ENCODE data around the gene IGSF23.
A peak's percentile ranks its signal among the peaks of the same experiment; 100 is the strongest.
"Not testable (repeated sequence)": the region's sequence is repeated elsewhere in the genome, so short reads cannot be mapped to it uniquely, and the experiment has no call there.

The IGSF23 gene

DNA sequence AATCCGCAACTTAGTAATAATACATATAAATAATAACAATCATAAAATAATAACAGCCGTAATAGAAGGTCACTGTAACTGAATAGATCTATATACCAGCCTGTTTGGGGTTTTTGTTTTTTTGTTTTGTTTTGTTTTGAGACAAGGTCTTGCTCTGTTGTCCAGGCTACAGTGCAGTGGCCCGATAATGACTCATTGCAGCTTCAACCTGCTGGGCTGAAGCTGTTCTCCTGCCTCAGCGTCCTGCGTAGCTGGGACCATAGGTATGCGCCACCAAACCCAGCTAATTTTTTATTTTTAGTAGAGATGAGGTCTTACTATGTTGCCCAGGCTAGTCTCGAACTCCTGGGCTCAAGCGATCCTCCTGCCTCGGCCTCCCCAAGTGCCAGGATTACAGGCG, 950 bp downstream of the IGSF23 start:
- FAIRE-seq (no peak), DNase-seq (ENCODE audit: insufficient read length, low spot score) (no peak)
- TF ChIP-seq POLR2A (IDR thresholded peaks at IDR 0.05; ENCODE audit: low read depth, low read length): no peak

DNA sequence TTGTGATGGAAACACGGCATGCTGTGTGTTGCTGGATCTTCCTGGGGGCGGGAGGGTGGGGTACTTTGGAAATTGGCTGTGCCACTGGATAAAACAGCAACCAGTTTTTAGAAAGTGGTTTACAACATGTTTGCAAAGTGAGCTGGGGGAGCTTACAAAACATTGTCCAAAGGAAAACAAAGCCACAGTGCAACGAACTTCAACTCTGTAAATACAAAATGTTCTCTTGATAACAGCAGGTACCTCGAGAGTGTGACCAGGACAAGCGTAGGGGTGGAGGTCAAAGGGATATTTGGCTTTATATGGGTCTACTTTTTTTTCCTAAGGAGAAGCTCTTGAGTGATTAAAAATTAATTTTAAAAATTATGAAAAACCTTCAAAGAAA, 2.5 kb downstream of the IGSF23 start:
- TF ChIP-seq POLR2A (IDR thresholded peaks at IDR 0.05; ENCODE audit: low read depth, low read length): no peak
- DNase-seq (ENCODE audit: insufficient read length, low spot score): no peak
- no peak for FAIRE-seq

DNA sequence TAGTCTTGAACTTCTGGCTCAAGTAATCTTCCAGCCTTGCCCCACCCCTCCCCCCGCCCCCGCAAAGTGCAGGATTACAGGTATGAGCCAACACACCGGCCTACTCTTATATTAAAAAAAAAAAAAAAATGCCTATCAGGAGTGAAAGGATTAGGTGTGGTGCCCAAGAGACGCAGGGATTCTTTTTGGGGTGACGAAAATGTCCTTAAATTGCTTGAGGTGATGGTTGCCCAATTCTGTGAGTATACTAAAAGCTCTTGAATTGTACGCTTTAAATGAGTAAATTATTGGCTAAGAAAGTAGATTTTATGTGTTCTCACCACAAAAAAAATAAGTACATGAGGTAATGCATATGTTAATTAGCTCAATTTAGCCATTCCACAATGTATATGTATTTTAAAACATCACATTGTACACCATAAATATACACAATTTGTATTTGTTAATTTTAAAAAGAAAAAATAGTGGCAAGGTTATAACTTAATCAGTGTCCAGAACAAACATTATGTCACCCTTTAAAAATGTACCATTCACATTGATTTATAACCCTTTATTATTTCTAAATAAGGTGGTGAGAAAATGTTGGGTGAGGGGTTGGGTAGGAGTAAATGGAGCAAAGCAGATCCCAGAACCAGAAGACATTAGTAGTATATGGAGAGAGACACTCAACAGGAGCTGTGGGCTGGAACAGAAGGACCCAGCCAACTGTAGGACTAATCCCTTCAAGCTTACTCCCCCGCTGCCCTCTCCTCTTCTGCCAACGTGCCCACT, 3.9 kb downstream of the IGSF23 start:
- FAIRE-seq: no peak
- TF ChIP-seq POLR2A (IDR thresholded peaks at IDR 0.05; ENCODE audit: low read depth, low read length): no peak
- no peak for DNase-seq (ENCODE audit: insufficient read length, low spot score)

DNA sequence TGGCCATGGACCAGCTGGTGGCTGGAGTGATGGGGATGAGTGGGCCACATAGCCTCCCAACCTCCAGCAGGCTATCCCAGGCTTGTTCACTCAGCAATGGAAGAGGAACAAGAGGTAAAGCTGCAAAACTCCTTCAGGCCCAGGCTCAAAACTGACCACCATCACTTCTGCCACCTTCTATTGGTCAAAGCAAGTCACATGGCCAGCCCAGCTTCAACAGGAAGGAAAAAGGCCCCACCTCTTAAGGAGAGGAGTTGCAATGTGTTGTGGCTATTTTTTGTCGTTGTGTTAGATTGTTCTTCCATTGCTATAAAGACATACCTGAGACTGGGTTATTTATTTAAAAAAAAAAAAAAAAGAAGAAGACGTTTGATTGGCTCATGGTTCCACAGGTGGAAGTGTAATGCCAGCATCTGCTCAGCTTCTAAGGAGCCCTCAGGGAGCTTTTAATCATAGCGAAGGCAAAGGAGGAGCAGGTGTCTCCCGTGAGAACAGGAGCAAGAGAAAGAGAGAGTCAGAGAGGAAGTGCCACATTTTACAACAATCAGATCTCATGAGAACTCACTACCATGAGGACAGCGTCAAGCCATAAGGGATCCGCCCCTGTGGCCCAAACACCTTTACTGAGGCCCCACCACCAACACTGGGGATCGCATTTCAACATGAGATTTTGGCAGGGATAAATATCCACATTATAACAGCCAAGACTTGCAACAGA, 5.4 kb downstream of the IGSF23 start:
- TF ChIP-seq POLR2A (IDR thresholded peaks at IDR 0.05; ENCODE audit: low read depth, low read length): no peak
- no peak for FAIRE-seq
- no peak for DNase-seq (ENCODE audit: insufficient read length, low spot score)

DNA sequence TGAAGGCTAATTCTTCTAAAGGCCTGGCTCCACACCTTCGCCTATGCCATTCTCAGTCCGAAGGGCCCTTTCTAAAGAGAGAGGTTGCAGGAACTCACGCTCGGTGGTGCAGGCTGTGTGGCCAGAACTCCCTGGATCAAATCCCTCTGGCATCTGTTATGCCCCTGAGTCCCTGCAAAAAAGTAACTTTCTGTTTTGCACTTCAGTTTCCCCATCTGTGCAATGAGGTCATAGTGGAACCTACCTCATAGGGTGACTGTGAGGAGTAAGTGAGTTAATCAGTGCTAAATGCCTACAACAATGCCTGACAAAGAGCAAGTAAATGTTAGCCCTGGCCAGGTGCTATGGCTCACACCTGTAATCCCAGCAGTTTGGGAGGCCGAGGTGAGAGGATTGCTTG, 7.3 kb downstream of the IGSF23 start:
- DNase-seq (ENCODE audit: insufficient read length, low spot score) (no peak), FAIRE-seq (no peak)
- no peak for TF ChIP-seq POLR2A (IDR thresholded peaks at IDR 0.05; ENCODE audit: low read depth, low read length)

DNA sequence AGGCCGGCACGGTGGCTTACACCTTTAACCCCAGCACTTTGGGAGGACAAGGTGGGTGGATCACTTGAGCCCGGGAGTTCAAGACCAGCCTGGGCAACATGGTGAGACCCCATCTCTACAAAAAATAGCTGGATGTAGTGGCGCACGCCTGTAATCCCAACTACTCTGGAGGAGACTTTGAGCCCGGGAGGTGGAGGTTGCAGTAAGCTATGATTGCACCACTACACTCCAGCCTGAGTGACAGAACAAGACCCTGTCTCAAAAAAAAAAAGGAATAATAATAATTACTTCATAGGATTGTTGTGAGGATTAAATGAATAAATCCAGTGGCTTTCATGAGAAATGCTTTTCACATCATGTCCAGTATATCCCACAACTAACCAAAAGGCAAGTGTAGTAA, 8.0 kb downstream of the IGSF23 start:
- FAIRE-seq: no peak
- TF ChIP-seq POLR2A (IDR thresholded peaks at IDR 0.05; ENCODE audit: low read depth, low read length): no peak
- no peak for DNase-seq (ENCODE audit: insufficient read length, low spot score)

DNA sequence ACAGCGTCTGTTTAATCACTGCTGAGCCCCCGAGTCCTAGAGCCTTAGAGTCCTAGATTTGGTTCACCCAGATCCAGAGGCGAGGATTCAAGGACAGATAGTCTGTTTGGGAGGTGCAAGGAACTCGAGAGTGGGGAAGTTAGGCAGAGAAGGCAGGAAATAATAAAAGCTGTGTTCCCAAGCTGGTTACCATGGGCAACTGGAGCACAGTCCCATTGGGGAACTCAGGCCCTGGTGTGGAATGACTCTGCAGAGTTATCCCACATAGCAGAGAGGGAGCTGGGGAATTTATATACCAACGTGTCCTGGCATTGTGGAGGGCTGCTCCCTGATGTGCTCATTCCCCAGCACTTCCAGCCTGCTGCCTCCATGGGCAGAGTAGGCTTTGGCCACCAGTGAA, 9.7 kb downstream of the IGSF23 start:
- TF ChIP-seq POLR2A (IDR thresholded peaks at IDR 0.05; ENCODE audit: low read depth, low read length): no peak
- DNase-seq (ENCODE audit: insufficient read length, low spot score) (no peak), FAIRE-seq (no peak)

DNA sequence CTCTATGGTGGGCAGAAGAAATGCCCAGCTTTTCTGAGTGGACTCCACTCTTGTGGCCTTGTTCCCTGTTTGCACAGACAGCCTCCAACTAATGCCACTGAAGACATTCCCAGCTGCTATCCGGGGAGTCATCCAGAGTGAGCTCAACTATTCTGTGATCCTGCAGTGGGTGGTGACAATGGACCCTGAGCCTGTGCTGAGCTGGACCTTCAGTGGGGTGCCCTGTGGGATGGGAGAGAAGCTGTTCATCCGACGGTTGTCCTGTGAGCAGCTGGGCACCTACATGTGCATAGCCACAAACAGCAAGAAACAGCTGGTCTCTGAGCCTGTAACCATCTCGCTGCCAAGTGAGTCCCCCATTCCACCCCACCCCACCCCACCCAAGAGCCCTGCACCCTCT, 10.3 kb downstream of the IGSF23 start:
- TF ChIP-seq POLR2A (IDR thresholded peaks at IDR 0.05; ENCODE audit: low read depth, low read length): no peak
- DNase-seq (ENCODE audit: insufficient read length, low spot score) (no peak), FAIRE-seq (no peak)

DNA sequence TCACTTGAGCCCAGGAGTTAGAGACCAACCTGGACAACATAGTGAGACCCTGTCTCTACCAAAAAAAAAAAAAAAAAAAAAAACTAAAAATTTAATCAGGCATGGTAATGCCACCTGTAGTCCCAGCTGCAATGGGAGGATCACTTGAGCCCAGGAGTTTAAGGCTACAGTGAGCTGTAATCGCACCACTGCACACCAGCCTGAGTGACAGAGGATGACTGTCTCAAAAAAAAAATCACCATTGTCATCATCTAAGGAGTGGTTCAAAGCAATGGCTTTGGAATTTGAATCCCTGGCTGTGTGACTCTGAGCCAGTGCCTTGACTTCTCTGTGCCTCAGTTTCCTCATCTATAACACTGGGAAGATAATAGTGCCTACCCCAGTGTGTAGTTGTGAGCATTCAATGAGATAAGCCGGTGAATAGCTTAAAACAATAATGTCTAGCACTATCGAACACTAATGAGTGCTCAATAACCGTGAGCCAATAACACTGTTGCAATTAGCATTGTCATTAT, 11.5 kb downstream of the IGSF23 start:
- FAIRE-seq (no peak), DNase-seq (ENCODE audit: insufficient read length, low spot score) (no peak)
- TF ChIP-seq POLR2A (IDR thresholded peaks at IDR 0.05; ENCODE audit: low read depth, low read length): no peak

DNA sequence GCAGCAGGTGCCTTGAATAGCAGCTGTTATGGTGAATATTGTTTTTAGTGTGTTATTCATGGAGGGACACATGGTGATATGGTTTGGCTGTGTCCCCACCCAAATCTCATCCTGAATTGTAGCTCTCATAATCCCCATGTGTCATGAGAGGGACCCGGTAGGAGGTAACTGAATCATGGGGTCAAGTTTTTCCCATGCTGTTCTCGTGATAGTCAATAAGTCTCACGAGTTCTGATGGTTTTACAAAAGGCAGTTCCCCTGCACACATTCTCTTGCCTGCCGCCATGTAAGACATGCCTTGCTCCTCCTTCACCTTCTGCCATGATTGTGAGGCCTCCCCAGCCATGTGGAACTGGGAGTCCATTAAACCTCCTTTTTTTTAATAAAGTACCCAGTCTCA, 12.3 kb downstream of the IGSF23 start:
- DNase-seq (ENCODE audit: insufficient read length, low spot score); FAIRE-seq: not testable (repeated sequence)

DNA sequence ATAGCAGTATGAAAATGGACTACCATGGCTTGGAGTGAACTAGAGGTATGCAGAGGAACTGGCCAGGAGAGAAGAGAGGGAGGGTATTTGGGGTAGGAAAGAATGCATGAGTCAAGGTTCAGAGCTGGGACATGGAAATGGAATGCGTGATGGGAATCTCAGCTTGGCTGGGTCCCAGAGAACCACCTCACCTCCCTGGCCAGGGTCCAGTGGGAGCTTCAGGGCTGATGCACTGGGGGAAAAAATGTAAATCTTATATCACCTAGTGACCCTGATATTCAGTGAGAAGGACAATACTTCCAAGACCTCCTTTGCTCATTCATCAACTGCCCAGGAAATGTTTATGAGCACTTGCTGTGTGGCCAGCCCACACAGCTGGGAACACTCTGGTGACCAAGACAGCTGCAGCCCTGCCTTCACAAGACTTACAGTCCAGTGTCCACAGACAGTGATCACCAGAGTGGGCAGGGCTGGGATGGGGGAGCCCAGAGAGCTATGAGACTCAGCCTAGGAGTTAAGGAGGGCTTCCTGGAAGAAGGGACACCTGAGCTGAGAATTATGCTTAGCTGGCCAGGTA, 12.8 kb downstream of the IGSF23 start:
- no peak for TF ChIP-seq POLR2A (IDR thresholded peaks at IDR 0.05; ENCODE audit: low read depth, low read length)
- FAIRE-seq: peak; percentile 82
- peak; percentile 73 for DNase-seq (ENCODE audit: insufficient read length, low spot score)

DNA sequence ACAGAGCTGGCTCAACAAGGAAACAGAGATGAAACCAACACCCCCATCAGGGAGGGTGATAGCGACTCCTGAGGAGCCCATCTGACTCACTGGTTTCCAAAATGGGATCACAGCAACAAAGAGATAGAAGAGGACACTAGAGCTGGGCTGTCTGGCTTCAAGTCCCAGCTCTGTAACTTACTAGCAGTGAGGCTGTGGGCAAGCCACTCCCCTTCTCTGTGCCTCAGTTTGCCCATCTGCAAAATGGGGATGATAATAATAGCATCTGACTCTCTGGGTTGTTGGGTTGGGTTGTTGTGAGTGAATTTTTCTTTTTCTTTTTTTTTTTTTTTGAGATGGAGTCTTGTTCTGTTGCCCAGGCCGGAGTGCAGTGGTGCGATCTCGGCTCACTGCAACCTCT, 14.3 kb downstream of the IGSF23 start:
- FAIRE-seq (no peak), DNase-seq (ENCODE audit: insufficient read length, low spot score) (no peak)
- TF ChIP-seq POLR2A (IDR thresholded peaks at IDR 0.05; ENCODE audit: low read depth, low read length): no peak

DNA sequence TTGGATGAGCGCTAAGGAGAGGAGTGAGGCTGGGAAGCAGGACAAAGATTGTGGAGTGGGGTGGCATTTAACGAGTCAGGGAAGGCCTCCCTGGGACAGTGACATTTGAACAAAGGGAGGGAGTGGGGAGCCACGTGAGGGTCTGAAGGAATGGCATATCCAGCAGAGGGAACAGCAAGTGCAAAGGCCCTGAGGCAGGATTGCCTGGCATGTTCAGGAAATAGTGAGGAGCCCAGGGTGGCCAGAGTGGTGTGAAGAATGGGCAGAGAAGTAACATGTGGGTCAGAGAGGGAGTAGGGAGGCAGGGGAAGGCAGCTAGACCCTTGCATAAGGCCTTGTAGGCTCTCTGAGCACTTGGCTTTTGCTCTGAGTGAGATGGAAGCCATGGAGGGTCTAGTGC, 15.4 kb downstream of the IGSF23 start:
- TF ChIP-seq POLR2A (IDR thresholded peaks at IDR 0.05; ENCODE audit: low read depth, low read length): no peak
- no peak for FAIRE-seq
- no peak for DNase-seq (ENCODE audit: insufficient read length, low spot score)

DNA sequence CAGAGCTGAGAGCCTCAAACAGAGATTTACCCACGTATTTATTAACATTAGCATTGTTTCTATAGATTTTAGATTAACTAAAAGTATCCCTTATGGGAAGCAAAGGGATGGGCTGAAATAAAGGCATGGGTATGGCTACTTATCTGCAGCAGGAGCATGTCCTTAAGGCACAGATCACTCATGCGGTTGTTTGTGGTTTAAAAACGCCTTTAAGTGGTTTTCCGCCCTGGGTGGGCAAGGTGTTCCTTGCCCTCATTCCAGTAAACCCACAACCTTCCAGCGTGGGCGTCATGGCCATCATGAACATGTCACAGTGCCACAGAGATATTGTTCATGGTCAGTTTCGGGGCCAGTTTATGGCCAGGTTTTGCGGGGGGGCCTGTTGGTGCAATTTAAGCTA, 18.2 kb downstream of the IGSF23 start:
- FAIRE-seq; DNase-seq (ENCODE audit: insufficient read length, low spot score): not testable (repeated sequence)

DNA sequence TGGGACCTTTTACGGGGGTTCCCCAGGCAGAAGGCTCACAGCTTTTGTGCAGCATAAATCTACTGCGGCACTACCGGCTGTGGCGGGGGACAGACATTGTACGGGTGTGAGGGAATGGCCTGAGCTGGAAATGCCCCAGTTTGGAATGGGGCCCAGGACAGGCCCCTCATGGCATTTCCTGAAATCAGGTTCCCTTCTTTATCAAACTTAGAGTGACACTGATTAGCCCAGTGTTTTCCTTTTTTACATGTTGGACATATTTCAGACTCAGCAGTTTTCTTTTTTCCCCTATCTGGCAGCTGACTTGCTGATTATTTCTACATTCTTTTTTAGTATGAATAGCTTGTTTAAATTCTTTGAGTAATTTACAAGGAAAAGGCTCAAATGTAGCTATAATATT, 20.7 kb downstream of the IGSF23 start:
- not testable (repeated sequence) for FAIRE-seq; DNase-seq (ENCODE audit: insufficient read length, low spot score)
